Astrocyte (in vitro differentiated cells and primary cell): ENCODE measurements around the gene FOXN4.

Experiments used
- CTCF ChIP-seq: IDR thresholded peaks from 2 replicates; pipeline ENCODE4 v1.5.1; 2011; ENCODE audit warnings: low read depth, mild to moderate bottlenecking, inconsistent platforms, low read length, moderate library complexity; ENCODE audit not compliant: insufficient read depth
- EZH2 ChIP-seq: IDR thresholded peaks from 2 replicates; pipeline ENCODE4 v1.6.1; 2012; ENCODE audit warnings: mild to moderate bottlenecking, low read length, inconsistent platforms; ENCODE audit not compliant: insufficient read depth

- TF ChIP-seq CTCF = no peak
- no peak for TF ChIP-seq EZH2
Observed at GRCh38 chr12:109286652-109287051, 22.4 kb downstream of the FOXN4 start.
